Kasumi-1 (cell line): ENCODE data around the gene MYLK4.

Experiments
- DNase-seq, 2 experiments: peaks; one replicate each; lab custom pipeline; 2025; lab: John Stamatoyannopoulos, UW

Gene MYLK4

DNA sequence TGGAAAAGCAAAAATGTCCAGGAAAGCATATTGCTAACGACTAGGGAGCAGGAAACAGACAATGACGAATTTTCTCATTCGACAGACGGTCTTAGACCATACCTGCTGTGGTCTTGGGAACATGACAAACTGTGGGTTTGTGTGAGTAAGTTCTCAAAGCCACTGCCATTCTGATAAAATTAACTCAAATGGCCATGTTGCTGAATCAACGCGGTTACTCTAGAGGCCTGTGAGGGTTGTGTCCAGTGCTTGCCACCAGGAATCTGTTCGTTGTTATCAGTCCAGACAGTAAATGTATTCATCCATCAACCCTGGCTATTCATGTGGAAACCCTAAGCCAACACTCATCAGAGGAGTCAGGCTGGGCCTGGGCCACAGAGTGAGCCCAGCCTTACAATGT, 124.3 kb downstream of the MYLK4 start:
- DNase-seq: no peak

- no peak for DNase-seq
Measured at GRCh38 chr6:2625581-2625980, 125.1 kb downstream of the MYLK4 start.

- no peak for DNase-seq
Measured at GRCh38 chr6:2624177-2624576, 126.5 kb downstream of the MYLK4 start.

GRCh38 chr6:2623295-2623694, 127.4 kb downstream of the MYLK4 start:
- no peak for DNase-seq

- DNase-seq: no peak
Measured at GRCh38 chr6:2622671-2623070, 128.1 kb downstream of the MYLK4 start.

GRCh38 chr6:2619651-2620050, 131.1 kb downstream of the MYLK4 start:
- DNase-seq: no peak

GRCh38 chr6:2617729-2618128, 133.0 kb downstream of the MYLK4 start:
- no peak for DNase-seq

DNA sequence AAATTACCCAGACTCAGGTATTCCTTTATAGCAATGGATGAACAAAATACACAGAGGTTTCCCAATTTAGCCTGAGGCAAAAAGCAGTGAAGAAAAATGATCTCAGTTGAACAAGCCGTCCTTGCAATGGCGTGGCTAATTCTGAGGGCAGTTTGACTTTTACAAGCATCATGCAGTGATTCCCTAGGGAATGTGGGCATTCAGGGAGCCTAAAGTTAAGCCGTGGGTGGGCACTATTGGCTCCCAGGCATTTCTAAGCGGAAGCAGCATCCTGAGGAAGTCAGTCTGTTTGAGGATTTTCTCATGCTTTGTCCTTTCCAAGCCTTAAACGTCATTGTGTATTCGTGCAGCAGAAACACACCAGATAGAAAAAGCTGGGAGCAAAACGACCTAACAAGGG, 133.9 kb downstream of the MYLK4 start:
- DNase-seq: no peak

DNA sequence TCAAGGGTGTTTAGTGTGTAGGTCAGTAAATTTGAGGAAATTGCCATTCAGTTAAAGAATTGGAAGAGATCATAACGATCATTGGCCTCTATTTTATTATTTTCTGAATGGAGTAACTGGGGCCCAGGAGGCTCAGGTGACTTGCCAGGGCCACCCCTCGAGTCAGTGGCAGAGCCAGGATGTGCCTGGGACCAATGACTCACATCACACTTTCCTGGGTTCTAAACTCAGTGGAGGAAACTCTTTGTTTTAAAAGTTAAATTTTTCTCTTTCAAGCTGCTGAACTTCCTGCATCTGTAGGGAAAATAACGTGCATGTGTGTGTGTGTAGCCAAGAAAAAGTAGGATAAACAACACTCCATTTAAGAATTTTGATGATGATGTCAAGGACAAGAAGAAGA, 135.5 kb downstream of the MYLK4 start:
- DNase-seq: no peak

DNA sequence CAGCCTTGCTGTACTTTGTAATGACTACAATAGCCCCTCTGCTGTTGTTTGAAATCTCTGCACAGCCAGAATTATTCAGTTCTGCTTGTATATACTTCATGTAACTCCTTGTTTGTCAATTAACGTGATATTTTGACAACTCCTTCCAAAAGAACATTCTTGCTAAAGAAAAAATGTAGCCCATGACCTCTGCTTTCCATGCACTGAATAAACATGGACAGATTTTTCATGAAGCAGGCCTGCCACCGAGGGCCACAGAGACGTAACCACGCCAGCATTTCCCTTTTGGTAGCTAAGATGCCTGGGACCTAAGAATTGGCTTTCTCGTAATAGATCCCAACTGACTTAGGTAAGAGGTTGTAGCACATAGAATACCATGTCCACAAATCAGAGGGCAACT, 135.9 kb downstream of the MYLK4 start:
- no peak for DNase-seq

DNA sequence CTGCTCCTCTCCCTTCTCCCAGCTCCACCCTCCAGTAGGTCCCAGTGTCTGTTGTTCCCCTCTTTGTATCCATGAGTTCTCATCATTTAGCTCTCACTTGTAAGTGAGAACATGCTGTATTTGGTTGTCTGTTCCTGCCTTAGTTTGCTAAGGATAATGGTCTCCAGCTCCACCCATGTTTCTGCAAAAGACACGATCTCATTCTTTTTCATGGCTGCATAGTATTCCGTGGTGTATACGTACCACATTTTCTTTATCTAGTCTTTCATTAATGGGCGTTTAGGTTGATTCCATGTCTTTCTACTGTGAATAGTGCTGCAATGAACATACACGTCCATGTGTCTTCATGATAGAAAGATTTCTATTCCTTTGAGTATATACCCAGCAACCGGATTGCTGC, 136.6 kb downstream of the MYLK4 start:
- DNase-seq: no peak
